Measurements from ENCODE around the gene PRKAG2.

PRKAG2 gene

GRCh38 chr7:151866028-151866427, 10.9 kb downstream of the PRKAG2 start:
- no peak for DNase-seq (ENCODE audit: low spot score)

DNA sequence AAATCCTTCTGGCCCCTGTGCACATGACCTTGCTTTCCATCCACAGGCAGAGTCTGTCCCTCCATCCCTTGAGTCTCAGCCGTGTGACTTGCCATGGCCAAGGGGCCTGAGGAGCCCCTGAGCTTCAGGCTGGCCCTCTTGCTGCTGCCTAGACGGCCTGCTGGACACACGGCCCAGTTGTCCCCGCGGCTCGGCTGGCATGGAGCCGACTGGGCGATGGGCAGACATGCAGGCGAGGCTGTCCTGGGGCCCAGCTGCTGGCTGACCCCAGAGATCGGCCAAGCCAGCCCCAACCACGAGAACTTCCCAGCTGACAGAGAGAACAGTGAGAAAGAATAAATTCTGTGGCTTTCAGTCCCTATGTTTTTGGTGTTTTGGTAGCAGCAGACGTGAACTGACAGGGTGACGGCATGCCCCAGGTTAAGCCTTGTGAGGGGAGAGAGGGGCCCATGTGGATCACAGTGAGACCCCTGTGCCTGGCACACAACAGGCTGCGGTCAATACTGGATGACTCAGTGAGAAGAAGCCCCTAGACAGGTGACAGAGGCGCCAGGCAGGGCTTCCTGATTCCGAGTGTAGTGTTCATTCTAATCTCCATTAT, 11.7 kb downstream of the PRKAG2 start:
- DNase-seq (ENCODE audit: low spot score): no peak

DNA sequence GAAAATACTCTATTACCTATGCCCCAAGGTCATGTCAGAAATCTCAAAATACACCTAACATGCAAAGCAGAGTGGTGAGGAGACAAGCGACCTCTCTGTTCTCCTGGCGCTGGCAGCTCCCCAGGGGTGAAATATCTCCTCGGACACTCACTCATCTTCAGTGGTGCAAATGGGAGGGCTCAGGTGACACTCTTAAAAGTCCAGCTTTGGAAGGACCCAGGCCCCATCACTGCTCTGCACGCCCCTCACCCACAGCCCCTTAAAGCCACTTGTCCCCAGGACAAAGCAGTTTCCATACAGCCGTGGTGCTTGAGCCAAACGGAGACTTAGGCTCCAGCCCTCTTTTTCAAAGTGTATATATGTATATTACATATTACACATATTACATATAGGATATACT, 12.4 kb downstream of the PRKAG2 start:
- no peak for DNase-seq (ENCODE audit: low spot score)

GRCh38 chr7:151864081-151864480, 12.8 kb downstream of the PRKAG2 start:
- no peak for DNase-seq (ENCODE audit: low spot score)

- DNase-seq (ENCODE audit: low spot score): no peak
These were observed 13.4 kb downstream of the PRKAG2 start for GRCh38 chr7:151863386-151864079.

DNA sequence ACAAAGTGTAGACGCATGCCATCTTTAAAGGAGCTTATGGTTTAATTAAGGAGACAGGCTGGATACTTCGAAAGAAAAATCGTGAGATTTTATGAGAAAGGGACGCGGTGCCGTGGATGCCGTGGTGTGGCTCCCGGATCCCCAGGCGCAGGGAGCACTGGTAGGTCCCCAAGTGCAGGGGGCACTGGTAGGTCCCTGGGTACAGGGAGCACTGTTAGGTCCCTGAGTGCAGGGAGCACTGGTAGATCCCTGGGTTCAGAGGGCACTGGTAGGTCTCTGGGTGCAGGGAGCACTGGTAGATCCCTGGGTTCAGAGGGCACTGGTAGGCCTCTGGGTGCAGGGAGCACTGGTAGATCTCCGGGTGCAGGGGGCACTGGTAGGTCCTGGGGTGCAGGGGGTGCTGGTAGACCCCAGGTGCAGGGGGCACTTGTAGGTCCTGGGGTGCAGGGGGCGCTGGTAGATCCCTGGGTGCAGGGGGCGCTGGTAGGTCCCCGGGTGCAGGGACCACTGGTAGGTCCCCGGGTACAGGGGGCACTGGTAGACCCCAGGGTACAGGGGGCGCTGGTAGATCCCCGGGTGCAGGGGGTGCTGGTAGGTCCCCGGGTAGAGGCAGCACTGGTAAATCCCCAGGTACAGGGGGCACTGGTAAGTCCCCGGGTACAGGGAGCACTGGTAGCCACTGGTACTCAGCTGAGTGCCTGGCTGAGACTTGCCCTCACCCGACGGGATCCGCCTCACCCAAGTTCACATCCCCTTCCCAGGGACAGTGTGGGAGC, 14.1 kb downstream of the PRKAG2 start:
- no peak for DNase-seq (ENCODE audit: low spot score)

DNA sequence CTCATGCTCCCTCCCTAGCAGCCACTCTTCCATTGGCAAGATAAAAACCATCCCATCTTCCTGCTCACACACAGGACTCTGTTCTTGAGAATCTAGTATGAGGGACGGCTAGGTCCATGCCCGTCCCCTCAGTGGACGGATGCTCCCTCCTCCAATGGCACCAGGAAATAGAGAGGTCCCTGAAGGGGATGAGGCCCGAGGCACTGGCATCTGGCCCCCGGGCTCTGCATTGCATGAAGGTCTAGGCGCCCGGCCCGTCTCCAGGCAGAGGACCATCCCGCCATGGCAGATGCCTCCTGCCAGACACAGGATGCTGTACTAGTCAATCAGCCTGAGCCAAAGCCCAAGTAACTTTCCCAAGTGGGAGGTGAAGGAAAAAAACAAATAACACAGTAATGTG, 15.0 kb downstream of the PRKAG2 start:
- no peak for DNase-seq (ENCODE audit: low spot score)

GRCh38 chr7:151860771-151861170, 16.1 kb downstream of the PRKAG2 start:
- no peak for DNase-seq (ENCODE audit: low spot score)

DNA sequence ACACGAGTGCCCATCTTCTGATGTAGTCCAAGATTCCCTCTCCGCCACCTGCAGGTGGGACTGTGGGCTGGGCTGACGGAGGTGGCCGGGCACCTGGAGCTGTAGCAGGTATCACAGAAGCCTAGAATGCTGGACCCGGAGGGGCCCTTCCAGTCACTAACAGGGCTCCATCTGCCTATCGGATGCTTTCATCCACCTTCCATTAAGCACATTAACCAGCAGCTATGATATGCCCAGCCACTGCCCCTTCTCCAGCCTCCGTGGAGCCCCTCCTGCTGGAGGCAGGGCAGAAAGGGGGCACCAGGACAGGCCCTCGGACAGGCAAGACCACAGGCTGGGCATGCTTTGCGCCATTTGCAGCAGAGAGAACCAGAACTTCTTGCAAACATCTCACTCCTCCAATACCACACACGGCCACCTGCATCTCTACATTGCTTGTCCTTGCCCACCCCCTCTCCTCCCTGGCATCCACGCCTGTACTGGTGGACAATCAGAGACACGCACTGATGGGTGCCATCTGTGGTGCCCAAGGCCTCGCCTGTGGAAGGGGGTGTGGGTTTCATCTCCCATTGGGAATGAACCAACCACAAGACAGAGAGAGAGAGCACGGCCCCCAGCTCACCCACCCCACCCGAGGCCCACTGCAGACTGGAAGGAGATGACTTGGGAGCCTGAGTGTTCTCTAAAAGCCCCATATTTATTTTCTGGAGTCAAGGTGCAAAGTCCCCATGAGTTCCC, 16.8 kb downstream of the PRKAG2 start:
- DNase-seq (ENCODE audit: low spot score): no peak

DNA sequence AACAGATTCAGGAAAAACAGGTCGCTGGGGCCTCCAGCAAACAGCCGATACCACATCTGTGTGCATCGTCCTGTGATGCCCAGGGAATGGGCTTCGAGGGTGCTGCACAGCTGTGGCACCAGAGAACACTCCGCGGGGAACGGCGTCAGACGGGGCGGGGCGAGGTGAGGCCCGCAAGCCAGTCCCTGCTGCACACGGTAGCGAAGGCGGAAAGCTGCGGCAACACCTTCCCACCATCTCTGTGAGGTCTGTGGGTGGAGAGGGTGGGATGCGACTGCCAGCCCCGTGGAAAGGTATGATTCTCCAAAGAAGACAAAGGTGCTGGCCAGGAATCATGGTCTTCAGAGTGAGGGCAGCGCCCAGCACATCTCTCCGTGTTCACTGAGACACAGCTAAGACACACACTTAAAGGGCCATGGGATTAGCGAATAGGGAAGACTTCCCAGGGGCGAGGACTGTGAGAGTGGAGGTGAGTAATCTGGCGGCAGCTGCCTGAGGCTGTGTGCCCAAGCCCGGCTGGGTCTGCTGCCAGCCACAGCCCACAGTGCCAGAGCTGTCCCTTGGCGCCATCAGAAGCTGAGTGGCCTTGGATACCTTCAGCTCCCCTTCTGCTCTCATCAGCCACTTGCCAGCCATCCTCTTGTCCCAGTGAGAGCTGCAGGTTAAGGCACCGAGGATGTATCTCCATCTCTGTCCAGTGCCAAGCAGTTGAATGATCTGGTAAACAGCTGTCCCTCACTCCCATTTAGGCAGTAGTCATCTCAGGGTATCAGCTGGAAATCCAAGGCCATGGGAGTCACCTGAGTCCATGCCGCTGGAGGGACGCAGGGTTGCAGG, 17.6 kb downstream of the PRKAG2 start:
- DNase-seq (ENCODE audit: low spot score): no peak

- no peak for DNase-seq (ENCODE audit: low spot score)
These were observed 18.5 kb downstream of the PRKAG2 start for GRCh38 chr7:151858456-151858855.

- no peak for DNase-seq (ENCODE audit: low spot score)
These were observed 19.0 kb downstream of the PRKAG2 start for GRCh38 chr7:151857866-151858450.

- DNase-seq (ENCODE audit: low spot score): no peak
These were observed 19.5 kb downstream of the PRKAG2 start for GRCh38 chr7:151857412-151857811.

DNA sequence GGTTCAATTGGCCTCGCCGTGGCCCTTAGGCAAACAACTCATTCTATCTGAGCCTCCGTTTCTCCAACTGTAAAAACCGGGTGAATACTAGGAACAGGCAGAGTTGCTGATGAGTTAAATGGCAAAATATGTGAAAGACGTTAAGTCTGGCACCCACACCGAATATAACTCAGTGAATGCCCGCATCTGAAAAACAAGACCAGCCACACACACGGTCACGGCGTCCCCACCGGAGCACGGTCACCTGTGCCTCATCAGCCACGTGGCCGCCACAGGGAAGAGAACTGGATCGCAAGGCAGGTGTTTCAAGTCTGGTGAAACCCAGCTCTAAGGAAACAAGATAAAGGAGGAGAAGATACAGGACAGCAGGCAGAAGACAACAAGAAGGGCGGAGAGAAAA, 20.4 kb downstream of the PRKAG2 start:
- no peak for DNase-seq (ENCODE audit: low spot score)

- DNase-seq (ENCODE audit: low spot score): no peak
These were observed 20.8 kb downstream of the PRKAG2 start for GRCh38 chr7:151856098-151856497.

DNA sequence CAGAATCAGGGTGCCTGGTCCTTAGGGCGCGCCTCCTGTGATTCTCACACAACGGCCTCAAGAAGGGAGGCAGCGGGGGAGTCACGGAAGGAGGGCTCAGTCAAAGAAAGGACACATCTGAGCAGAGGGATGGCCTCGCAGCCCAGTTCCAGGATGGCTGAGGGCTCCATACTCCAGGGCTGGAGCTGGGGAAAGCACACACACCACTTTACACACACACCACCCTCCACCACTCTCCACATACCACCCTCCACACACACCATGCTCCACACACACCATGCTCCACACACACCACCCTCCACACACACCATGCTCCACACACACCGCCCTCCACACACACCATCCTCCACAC, 22.2 kb downstream of the PRKAG2 start:
- DNase-seq (ENCODE audit: low spot score): no peak

- no peak for DNase-seq (ENCODE audit: low spot score)
These were observed 22.8 kb downstream of the PRKAG2 start for GRCh38 chr7:151853896-151854719.

- no peak for DNase-seq (ENCODE audit: low spot score)
These were observed 24.2 kb downstream of the PRKAG2 start for GRCh38 chr7:151852486-151853396.

DNA sequence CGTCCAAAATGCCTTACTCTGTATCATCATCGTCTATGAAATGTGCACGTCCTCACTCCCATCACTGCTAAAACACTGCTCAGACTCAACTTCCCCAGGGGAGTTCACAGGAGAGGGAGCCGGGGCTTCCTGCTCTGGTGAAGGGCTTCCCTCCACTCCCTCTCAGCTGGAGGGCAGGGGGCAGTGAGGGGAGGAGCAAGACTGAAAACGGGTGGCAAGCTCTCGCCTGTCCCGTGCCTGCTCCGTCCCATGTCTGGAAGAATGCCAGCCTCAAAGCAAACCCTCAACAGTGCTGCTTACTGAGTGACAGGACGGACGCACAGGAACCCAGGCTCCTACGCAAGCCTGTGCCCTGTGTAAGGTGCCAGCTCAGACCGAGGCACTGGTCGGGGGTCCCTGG, 25.1 kb downstream of the PRKAG2 start:
- no peak for DNase-seq (ENCODE audit: low spot score)

Measured in CD4-positive, alpha-beta T cell treated with Interleukin-6 at 100 ng/mL for 8 hours (primary cell).